ENCODE measurements around the gene ACBD5. TPM values are rescaled to one million over a fixed set of nuclear protein-coding genes. Genes with fewer than 3 reads are reported as not detected.

The ACBD5 gene
- total and polyA plus RNA-seq, 11 donors: 28.3 to 86.0 (median 71.6) TPM

DNA sequence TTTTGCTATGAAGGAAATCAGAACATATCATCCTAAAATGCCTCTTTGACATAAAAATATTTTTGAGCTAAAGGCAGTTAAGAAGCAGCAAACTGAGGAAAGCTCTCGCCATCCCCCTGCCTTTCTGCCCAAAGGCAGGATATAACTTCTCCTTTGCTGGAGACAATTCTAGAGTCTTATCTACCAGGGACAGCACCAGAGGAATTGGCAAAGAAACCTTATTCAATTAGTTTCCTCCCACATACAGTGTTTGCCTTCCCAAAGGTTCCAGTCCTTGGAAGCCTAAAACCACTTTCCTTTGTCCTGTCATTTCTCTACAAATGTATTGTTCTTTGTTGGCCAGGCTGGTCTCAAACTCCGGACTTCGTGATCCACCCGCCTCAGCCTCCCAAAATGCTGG is 51.7 kb downstream of the ACBD5 start:
- ATAC-seq: no peak

DNA sequence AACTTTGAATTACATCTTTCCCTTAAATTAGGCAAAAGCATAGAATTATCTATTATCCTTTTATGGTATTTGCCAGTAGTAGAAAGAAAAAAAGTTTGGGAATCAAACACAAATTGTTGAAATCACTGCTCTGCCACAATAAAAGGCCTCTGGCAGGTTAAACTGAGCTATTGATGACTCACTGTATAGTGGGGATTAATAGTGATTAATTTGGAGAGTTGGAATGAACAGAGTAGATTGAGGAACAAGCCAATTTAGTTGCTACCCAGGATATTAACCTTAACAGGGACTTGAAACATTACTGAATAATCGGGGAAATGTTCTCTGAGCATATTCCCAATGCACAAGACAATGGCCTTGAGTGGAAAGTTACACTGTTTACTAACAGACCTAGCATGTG is 52.3 kb downstream of the ACBD5 start:
- TF ChIP-seq CTCF (IDR thresholded peaks at IDR 0.05): no peak
- no peak for TF ChIP-seq POLR2A (IDR thresholded peaks at IDR 0.05)
- DNase-seq (no peak), ATAC-seq (no peak)
- Histone ChIP-seq H3K4me1 (no peaks in the 10 kb centered on the region), H3K4me3 (no peak overlapping the region), H3K27ac (no peak overlapping the region), H3K9me3 (no peaks in the 10 kb centered on the region), H3K27me3 (no peaks in the 10 kb centered on the region), H3K36me3 (peaks cover 0 to 51% (median 27%) of the 10 kb centered on the region in 9 donors)
- 91 to 100% (median 95%) methylated on average over 1 of the region's 1 CpG for WGBS, 4 donors
- intact Hi-C loops (cut with DNase I): loop anchor here in 1 of 10 donors (1.0 kb wide), 1 partner anchor 9 kb away; no protein-coding TSS in a partner anchor

More for the DNA sequence above, 51.7 kb downstream of the ACBD5 start:
- no peak for TF ChIP-seq POLR2A (IDR thresholded peaks at IDR 0.05)
- no peak for TF ChIP-seq CTCF (IDR thresholded peaks at IDR 0.05)
- no peaks in the 10 kb centered on the region for H3K4me1 ChIP-seq
- H3K27ac ChIP-seq: no peak overlapping the region
- peaks cover 0 to 45% (median 25%) of the 10 kb centered on the region in 9 donors for H3K36me3 ChIP-seq
- H3K9me3 ChIP-seq: no peaks in the 10 kb centered on the region
- intact Hi-C loops (cut with DNase I): loop anchor here in 1 of 10 donors (1.0 kb wide), 1 partner anchor 10 kb away; no protein-coding TSS in a partner anchor
- no peaks in the 10 kb centered on the region for H3K27me3 ChIP-seq
- H3K4me3 ChIP-seq: no peak overlapping the region
- 92 to 96% (median 94%) methylated on average over 4 of the region's 4 CpGs for WGBS, 4 donors
- DNase-seq: no peak

- WGBS, 4 donors: 94 to 97% (median 97%) methylated on average over 4 of the region's 4 CpGs
- Histone ChIP-seq H3K36me3 (peaks cover 0 to 89% (median 55%) of the 10 kb centered on the region in 9 donors), H3K4me1 (no peaks in the 10 kb centered on the region), H3K9me3 (no peaks in the 10 kb centered on the region), H3K27ac (no peak overlapping the region), H3K27me3 (no peaks in the 10 kb centered on the region), H3K4me3 (no peak overlapping the region)
- ATAC-seq (no peak), DNase-seq (no peak)
- intact Hi-C loops (cut with DNase I): no loop called here
- no peak for TF ChIP-seq POLR2A (IDR thresholded peaks at IDR 0.05)
- TF ChIP-seq CTCF (IDR thresholded peaks at IDR 0.05): no peak
Observed at GRCh38 chr10:27169849-27170248, 70.7 kb downstream of the ACBD5 start.

DNA sequence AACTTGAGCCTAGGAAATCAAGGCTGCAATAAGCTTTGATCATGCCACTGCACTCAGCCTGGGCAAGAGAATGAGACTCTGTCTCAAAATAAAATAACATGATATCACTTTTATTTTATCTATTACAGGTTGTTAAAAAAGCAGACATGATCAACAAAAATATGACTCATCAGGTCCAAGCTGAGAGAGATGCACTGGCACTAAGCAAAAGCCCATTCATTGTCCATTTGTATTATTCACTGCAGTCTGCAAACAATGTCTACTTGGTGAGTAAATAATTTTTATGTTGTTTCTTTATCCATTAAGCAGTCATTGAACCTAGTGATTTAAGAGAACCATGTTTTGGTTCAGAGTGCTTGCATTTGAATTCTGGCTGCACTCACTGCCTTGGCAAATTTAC is 82.2 kb downstream of the ACBD5 start:
- H3K4me1 ChIP-seq: peaks cover 0 to 27% (median 2%) of the 10 kb centered on the region in 12 donors
- H3K9me3 ChIP-seq: no peaks in the 10 kb centered on the region
- intact Hi-C loops (cut with DNase I): loop anchor here in 2 of 10 donors (10.0 kb wide), 2 partner anchors 126 to 294 kb away; partner anchors contain the start of gene ABI1 (in 1 of the 2)
- peaks cover 0 to 52% (median 42%) of the 10 kb centered on the region in 9 donors for H3K36me3 ChIP-seq
- no peaks in the 10 kb centered on the region for H3K27me3 ChIP-seq
- ATAC-seq (no peak), DNase-seq (no peak)
- no peak for TF ChIP-seq POLR2A (IDR thresholded peaks at IDR 0.05)
- TF ChIP-seq CTCF (IDR thresholded peaks at IDR 0.05): no peak
- no peak overlapping the region for H3K27ac ChIP-seq
- H3K4me3 ChIP-seq: no peak overlapping the region

Measured in heart left ventricle (tissue), 16 donors.